Activated CD4-positive, alpha-beta T cell treated with anti-CD3 and anti-CD28 coated beads for 4 hours (primary cell): ENCODE data around the gene PALLD.

Experiments
- DNase-seq, 2 donors: peaks; one replicate each; pipeline ENCODE4 v3.0.0-alpha.2; 2020

PALLD gene

GRCh38 chr4:168882650-168883233 is 385.9 kb downstream of the PALLD start:
- DNase-seq = no peak

- no peak for DNase-seq
These were observed 386.7 kb downstream of the PALLD start for GRCh38 chr4:168883513-168883912.

GRCh38 chr4:168884251-168885124 is 387.6 kb downstream of the PALLD start:
- DNase-seq = no peak

DNA sequence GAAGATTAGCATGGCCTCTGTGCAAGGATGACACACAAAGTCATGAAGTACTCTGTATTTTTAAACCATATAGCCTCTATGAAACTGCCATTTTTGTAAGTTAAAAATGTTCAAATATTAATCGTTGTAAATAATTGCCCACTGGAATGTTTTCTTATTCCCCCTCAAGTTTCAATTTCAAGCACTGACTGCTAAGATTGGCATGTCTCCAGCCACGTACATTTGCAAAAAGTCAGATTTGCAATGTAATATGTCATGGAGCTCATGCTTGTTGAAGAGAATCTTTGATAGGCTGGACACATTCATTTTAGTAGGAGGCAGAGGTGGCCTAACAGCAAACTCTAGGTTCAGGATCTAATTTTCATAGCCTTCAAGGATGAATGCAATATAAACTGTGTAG is 388.5 kb downstream of the PALLD start:
- DNase-seq = no peak

DNA sequence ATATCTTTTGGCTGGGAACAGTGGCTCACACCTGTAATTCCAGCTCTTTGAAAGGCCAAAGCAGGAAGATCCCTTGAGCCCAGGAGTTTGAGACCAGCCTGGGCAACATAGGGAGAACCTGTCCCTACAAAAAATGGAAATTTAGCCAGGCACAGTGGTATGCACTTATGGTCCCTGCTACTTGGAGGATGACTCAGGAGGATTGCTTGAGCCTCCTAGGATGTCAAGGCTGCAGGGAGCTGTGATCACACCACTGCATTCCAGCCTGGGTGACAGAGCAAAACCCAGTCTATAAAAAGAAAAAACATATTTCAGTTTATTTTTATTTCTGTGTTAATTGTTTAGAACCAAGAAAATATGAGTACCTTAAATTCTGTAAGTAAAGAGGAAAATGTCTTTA is 389.5 kb downstream of the PALLD start:
- no peak for DNase-seq

GRCh38 chr4:168887809-168888208 is 391.0 kb downstream of the PALLD start:
- no peak for DNase-seq

- no peak for DNase-seq
These were observed 391.9 kb downstream of the PALLD start for GRCh38 chr4:168888715-168889215.

DNA sequence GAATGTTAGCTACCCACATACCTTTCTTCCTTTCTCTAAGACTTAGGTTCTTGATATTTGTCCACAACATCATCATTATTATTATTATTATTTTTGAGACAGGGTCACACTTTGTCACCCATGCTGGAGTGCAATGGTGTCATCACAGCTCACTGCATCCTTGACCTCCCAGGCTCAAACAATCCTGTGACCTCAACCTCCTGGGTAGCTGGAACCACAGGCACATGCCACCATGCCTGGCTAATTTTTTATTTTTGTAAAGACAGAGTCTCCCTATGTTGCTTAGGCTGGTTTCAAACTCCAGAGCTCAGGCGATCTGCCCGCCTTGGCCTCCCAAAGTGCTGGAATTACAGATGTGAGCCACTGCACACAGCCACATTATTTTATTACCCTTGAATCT is 394.2 kb downstream of the PALLD start:
- DNase-seq = no peak

- no peak for DNase-seq
These were observed 394.8 kb downstream of the PALLD start for GRCh38 chr4:168891688-168892087.

- DNase-seq = no peak
These were observed 395.6 kb downstream of the PALLD start for GRCh38 chr4:168892475-168892874.

- DNase-seq = no peak
These were observed 396.4 kb downstream of the PALLD start for GRCh38 chr4:168893205-168893604.

GRCh38 chr4:168893807-168894206 is 397.0 kb downstream of the PALLD start:
- DNase-seq = no peak

DNA sequence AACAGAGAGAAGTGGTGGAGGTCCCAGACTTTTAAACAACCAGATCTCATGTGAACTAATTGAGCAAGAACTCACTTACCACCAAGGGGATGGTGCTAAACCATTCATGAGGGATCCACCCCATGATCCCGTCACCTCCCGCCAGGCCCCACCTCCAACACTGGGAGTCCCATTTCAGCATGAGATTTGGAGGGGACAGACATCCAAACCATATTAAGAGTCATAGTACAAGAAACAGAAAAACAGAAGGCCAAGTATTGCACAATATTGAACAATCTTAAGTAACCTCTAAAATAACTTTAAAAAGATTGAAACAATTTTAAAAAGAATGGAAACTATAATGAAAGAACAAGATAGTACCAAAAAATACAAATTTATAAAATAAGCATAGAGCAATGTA is 403.2 kb downstream of the PALLD start:
- DNase-seq = no peak

DNA sequence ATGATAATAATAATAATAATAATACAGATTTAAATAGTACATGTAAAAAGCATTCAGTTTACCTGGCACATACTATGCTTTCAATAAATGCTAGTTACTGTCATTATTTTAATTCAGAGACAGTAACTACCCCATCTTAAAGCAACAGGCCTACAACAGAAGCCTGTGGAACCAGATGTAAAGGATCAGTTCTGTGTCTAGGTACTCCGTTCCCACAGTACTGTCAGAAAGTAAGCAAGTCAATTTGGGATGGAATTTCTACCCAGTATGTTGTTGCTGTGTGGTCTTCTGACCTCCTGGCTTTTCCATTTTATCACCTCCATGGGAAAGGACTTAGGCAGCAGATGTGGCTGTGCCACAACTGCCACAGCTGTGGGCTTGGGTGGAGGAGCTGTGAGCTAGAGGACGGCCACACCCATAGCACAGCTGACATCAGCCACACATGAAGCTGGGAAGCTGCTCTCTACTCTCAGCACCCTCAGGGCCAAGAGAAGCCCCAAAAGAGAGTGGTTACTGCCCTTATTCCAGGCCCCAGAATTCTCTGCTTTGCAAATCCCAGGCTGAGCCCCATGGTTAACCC is 410.4 kb downstream of the PALLD start:
- no peak for DNase-seq

DNA sequence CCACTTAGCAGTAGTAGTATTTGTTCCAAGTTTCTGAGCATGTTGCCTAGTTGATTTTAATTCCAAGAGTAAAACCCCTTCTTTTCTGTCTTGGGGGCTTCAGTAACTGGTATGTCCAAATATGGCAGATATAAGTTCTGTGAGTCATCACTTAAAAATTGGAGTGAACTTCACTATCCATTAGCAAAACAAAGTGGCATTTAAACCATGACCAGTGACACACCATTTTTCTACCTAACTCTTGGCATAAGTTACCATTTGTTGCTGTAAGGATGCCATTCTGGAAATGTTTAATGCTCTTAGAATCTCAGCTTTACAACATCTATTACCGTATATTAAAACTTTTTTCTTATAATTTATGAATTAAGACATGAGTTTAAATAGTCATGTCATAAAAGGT is 411.2 kb downstream of the PALLD start:
- no peak for DNase-seq

- DNase-seq = no peak
These were observed 412.0 kb downstream of the PALLD start for GRCh38 chr4:168908851-168909273.

DNA sequence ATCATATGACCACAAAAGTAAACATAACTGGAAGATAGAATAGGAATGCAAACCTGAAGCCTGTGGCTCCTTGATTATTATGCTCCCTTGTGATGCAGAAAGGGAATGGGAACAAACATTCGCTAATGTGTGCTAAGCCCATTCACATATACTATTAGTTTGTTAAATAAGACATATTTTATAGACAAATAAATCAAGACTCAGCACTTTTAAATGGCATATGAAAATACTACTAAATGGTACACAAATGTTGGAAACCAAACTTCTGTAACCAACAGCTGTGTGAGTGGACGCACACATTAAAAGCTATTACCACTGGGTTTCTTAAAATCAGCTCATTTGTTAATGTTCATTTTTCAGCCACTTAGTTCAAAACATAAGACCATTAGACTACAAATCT is 417.2 kb downstream of the PALLD start:
- no peak for DNase-seq

GRCh38 chr4:168917138-168917779 is 420.4 kb downstream of the PALLD start:
- no peak for DNase-seq

- no peak for DNase-seq
These were observed 423.0 kb downstream of the PALLD start for GRCh38 chr4:168919706-168920324.

DNA sequence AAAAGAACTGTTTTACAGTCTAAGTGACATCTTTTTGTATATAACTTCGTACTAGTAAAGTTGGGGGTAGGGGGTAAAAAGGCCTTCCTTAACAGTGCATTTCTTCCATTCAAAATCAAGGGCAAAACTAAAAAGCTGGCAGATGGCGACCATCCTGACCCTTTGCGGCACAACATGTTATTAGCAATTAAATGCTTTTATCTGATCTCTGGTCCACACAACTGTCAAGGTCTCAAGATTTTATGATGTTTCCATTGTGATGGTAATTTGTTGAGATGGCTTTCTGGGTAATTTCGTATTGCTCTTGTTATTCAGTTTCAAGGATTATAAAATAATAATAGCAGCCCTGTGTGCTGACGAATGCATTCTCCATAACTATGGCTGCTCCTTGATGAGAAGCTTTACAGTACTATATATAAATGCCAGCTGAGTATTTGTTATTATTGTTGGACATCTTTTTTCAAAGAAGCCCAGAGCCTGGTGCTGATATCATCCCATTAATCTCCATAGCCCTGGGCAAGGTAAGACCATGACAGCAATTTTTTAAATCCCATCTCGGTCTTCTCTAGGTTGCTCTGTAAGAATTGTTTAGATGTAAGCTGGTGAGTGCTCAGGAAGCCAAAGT is 423.7 kb downstream of the PALLD start:
- DNase-seq = no peak

DNA sequence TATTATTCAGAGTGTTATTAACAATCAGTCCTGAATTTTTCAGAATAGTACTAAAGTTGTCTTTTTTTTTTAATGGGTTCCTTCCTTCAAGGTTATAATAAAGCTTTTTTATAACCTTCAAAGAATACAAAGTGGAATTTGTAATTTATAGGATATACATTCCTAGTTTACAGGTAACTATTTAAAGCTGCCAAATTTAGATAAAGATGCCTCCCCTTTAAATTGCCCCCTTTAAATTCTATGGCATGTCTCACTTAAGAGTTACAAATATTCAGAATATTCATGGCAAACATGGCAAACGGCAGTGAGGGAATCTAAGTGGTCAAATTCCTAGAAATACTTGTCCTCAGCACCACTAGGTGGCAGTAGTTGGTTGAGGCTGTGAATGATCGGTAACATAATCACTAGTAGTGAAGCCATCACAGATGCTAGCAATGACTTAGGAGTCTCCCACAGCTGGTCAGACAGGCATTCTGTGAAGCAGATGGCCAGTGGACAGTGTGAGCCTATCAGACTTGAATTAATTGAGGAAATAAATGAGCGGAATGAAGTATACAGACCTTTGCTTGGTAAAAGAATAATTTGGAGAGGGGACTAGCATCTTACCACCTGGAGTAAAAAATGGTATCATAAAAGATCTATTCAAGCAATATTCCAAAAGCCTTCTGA is 426.8 kb downstream of the PALLD start:
- DNase-seq = peak; percentile 53 to 59

GRCh38 chr4:168924667-168925066 is 427.8 kb downstream of the PALLD start:
- no peak for DNase-seq
